HG03521 (cell line): ENCODE results near the gene GAS2L1.

Experiments
- ATAC-seq: cut with Tn5 transposase; IDR thresholded peaks from one replicate; pipeline ENCODE4 v1.9.1; 2021; ENCODE audit warnings: mild to moderate bottlenecking, moderate library complexity; ENCODE audit not compliant: unreplicated experiment

The GAS2L1 gene

DNA sequence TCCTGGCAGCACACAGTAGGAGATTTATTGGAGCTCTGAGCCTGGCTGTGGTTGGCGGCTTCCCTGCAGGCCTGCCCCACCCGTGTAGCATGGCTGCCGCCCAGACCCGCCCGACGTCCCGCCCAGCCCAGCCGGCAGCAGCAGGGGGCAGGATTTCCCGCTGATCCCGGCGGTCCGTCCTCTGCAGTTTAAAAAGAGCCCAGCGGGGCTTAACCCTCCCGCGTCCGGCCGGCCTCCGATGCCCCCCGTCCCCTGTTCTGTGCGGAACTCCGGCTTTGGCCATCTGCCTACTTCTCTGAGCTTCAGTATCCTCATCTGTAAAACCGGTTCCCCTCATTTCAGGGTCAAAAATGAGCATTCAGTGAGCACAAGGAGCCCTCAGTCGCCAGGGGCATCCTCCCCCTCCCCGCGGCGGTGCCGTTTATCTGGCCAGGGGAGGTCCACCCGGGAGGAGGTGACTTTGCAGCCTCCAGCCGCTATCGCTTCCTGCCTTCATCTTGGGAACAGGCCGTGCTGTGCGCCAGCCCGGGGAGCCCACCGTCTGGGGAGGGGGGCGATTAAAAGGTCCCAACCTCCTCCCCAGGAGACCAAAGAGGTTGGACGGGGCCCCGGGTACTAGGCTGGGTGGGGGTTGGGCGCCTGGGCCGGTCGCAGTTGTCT is at the start of gene GAS2L1:
GAS2L1 (plus strand) TSS at position 476 of the 660 bp plus-strand sequence. CDS start 1,456 bp downstream, outside the sequence.
- no peak for ATAC-seq

DNA sequence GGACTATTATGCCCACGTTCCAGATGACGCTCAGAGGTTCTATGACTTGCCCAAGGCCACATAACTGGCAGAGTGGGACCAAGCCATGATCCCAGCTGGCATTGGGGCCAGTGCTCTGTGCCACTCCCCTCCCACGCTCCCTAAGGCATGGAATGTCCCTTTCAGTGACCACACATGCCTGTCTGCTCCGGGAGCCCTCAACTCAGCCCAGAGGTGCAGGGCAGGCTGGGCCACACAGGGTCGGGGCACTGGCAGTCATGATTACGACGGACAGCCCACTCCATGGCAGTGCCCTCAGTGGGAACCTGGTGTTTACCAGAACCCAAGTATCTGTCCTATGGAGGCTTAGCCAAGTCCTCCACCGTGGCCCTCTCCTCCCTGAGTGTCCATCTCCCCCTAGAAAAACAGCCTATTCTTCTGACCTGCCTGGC is 48.7 kb upstream of the GAS2L1 start:
- no peak for ATAC-seq

GRCh38 chr22:29258407-29259252 is 47.8 kb upstream of the GAS2L1 start:
- ATAC-seq, result no peak

DNA sequence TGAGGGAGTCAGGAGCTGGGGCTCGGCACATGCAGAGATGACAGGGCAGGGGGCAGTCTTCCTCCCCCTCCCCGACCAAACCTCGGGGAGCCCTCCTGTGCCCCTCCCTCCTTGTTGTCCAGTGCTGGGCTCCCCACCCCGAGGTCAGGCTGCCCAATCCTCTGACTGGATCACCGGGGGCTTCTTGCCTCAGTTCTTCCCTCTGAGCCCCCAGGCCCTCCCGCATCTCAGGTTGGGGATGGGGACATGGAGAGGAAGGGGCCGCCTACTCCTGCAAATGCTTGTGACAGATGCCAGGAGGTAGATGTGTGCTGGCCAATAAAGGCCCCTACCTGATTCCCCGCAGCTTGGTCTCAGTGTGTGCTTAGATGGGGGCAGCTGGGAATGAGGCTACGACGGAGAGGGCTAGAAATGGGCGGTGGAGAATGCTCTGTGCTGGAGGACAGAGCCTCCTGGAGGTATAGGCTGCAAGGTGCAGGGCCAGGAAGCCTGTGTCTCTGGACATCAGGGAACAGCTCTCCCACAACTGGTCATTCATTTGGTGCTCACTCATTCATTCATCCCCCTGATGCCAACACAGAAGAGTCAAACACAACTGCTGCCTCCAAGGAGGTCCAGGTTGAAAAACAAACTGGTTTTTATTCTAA is 47.1 kb upstream of the GAS2L1 start:
- no peak for ATAC-seq

DNA sequence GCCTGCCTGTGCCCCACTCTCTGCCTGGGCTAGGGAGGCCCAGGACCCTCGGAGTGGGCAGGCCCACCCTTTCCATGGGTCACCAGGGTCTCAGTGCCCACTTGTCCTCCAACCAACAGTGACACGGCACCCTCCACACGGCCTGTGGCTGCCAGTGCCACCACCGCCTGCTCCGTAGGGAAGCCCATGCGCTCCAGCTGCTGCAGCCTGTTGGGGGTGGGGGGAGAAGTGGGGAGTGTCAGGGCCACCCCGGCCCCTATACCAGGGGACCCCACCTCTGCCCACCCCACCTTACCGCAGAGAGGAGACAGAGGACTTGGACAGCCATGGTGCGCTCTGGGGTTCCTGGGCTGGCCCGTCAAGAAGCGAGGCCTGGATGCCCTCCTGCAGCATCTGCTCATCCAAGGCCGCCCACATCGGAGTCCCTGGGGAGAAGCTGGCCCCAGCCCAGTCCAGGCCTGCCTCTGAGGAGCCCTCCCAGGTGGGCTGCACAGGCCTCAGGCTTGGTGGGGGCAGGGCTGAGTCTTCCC is 46.4 kb upstream of the GAS2L1 start:
- no peak for ATAC-seq

DNA sequence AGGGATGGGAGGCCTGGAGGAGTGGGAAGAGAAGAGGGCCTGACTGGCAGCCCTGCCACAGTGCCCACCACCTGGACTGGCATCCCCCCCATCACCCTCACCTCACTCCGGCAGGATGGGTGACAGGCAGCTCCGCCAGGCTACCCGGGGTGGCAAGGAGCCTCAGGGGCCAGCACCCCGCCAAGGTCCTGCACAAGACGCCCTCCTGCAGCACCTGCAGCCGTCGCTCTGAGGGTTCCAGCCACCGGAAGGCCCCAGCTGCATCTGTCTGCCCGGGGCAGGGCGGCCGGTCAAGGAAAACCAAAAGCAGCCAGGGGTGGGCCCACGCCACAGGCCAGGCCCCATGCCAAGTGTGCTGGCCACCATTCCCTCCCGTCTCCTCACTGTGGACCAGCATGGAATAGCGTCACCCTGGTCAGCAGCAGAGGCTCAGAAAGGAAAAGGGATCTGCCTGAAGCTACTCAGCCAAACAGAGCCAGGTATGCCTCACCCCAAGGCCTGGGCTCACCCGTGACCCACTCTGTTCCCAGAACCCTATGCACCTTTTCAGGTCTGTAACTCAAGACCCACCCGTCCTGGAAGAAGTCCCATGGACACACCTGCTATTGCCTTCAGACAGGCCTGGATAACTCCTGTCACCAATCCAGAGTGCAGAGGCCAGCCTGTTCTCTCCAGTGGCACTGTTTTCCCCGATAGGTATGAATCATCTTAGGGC is 45.7 kb upstream of the GAS2L1 start:
- no peak for ATAC-seq

GRCh38 chr22:29263791-29264276 is 42.6 kb upstream of the GAS2L1 start:
- no peak for ATAC-seq

DNA sequence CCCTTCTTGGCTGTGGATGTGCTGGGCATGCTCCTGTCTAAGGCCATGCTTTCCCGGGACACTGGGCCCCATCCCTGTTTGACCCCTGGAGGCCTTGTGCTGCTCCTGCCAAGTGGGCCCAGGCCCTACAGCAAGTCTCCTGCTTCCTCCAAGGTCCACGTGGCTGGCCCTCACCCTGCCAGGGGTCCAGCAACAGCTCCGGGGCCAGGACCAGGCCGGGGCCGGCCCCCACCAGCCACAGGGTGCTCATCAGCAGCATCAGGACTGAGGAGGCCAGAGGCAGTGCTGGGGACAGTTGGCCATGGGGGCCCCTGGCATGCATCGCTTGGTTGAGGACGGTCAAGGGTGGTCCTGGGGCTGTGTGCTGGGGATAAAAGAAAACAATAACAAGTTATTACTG is 41.1 kb upstream of the GAS2L1 start:
- no peak for ATAC-seq

DNA sequence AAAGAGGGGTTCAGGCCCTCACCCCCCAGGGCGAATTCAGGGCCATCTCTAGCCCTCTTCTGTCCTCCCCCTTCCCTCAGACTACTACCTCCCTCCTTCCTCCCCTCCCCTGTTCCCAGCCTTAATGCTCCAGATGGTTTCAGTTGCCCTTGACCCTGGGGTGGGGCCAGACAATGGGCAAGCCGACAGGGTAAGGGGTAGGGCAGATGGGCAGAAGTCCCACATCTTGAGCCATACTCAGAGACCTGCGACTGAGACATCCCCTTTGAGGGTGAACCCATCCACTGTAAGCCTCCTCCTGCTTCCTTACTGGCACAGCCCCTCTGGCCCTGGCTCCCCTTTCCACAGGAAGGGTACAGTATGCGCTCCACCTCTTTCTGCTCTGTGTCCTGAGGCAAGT is 40.5 kb upstream of the GAS2L1 start:
- no peak for ATAC-seq

GRCh38 chr22:29266564-29267461 is 39.6 kb upstream of the GAS2L1 start:
- ATAC-seq, result no peak

DNA sequence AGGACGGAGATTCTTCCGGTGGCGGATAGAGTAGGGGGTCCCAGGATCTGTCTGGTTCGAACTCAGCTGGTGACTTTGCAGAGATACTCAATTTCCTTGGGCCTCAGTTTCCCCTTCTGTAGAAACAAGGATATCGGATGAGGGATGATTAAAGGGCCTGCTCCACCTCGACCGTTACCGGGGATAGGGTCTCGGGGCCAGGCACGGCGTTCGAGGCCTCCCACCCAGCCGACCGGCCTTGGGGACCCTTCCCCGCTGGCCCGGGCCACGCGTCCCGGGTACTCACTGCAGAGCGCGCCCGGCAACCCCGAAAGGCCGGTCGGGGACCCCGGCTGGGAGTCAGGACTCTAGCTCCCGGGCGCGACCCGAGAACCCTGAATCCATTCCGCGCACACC is 39.0 kb upstream of the GAS2L1 start:
- ATAC-seq, result no peak

- peak; percentile 71 for ATAC-seq
Measured at GRCh38 chr22:29267858-29268510, 38.5 kb upstream of the GAS2L1 start, which contains the start of the genes EWSR1 and RHBDD3. EWSR1 (plus strand) TSS chr22:29268268; CDS start chr22:29268337, 69 bp downstream. RHBDD3 (minus strand) TSS chr22:29267981; CDS start chr22:29265626, 2,355 bp downstream.

DNA sequence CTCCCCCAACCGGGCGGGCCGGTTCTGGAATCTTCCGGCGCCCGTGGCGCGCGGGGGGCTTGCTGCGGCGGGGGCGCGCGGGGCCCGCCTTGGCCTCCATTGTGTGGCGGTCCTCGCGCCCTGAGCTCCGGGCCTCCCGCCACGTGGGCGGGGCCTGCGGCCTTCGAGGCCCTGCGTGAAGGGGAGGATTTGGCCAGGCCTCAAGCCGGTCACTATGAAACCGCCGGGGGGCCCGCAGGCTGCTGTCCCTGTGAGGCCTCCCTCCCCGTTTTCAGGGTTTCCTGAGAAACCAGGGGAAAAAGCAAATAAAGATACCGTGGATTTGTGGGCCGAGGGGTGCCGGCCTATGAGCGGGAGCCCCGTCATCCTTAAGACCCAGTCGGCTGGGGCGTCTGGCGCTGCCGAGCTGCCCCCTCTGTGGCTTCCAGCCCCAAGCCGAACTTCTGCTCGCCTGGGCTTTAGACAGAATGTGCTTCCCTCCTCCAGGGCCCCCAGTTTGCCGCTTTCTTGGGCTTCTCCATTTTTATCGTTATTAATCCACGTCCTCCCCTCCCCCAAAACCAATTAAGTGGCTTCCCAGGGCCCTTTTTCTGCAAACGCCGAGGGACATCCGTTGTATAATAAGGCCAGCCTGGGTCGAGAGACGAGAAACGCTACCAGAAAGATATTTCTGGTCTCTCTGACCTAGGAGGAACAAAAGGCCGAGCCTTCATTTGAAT is 37.8 kb upstream of the GAS2L1 start:
- ATAC-seq, result peak; percentile 19

GRCh38 chr22:29269230-29269604 is 37.2 kb upstream of the GAS2L1 start:
- ATAC-seq, result no peak

GRCh38 chr22:29269731-29270474 is 36.5 kb upstream of the GAS2L1 start:
- ATAC-seq, result no peak

DNA sequence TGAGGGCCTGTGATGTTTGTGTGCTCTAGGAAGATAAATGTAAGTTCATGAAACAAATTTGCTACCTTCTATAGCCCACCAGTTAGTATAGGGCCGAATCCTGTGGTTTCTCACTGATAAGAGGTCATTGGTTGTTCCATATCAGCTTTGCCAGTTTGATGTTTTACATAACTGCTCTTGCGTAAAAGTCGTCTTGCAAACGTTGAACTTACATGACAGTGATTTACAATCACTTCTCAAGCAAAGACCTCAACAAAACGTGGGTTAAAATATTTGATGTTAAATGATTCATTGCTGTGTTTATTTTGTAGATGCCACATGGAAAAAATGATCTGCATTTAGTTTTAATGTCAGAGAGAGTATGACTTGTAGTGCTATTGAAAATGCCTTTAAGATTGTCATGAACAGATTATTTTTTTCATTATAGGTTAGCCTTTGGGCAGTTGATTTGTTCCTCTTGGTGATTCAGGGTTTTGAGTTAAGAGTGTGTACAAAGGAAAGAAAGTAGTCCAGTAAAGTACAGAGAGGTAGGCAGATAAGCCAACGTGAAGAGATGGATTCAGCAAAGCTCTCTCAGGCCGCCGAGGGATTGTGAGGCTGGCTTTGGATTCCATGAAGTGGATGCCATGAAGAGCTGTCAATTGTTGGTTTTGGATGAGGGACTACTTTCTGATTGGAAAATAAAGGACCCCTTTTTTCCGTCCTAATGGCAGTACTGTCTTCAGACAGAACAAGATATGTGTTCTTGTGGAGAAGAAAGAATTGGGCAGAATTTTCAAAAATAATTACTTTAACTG is 35.8 kb upstream of the GAS2L1 start:
- ATAC-seq, result no peak

- ATAC-seq, result no peak
Measured at GRCh38 chr22:29272624-29273023, 33.8 kb upstream of the GAS2L1 start.
